GM10248 (cell line): Measurements from ENCODE around the gene SDHA.

Experiments
- CTCF ChIA-PET: fragments of 300-600 bp; sonication (Branson Sonifier 250); formaldehyde crosslinking; extraction: SDS; loops from one replicate; lab custom pipeline; 2021; ENCODE audit warnings: antibody characterized with exemption; lab: Yijun Ruan, JAX
- POLR2A ChIA-PET: fragments of 350-650 bp; sonication (Branson Sonifier 250); formaldehyde crosslinking; extraction: SDS; loops from one replicate; lab custom pipeline; 2020; ENCODE audit warnings: antibody characterized with exemption; lab: Yijun Ruan, JAX
- DNase-seq: peaks from one replicate; pipeline ENCODE4 v3.0.0; 2012; ENCODE audit errors: extremely low spot score
- CTCF ChIP-seq: IDR thresholded peaks from 2 replicates; pipeline ENCODE4 v1.5.1; 2012; ENCODE audit warnings: mild to moderate bottlenecking, low read depth; ENCODE audit errors: extremely low read depth, missing control alignments, control extremely low read depth

The SDHA gene

GRCh38 chr5:306011-306805 is 88.1 kb downstream of the SDHA start:
- DNase-seq, result no peak
- ChIA-PET POLR2A (no interaction called here), CTCF (interaction anchor here (2.5 kb wide), 1 partner anchor 11 kb away, joined by 7 read pairs; no protein-coding TSS in a partner anchor)
- no peak for TF ChIP-seq CTCF
